ENCODE results near the gene SLC25A43.

- TF ChIP-seq CTCF (IDR thresholded peaks at IDR 0.05; ENCODE audit: insufficient read depth, low read length) (peak; percentile 20), SPI1 (IDR thresholded peaks at IDR 0.05; ENCODE audit: borderline replicate concordance, low read depth) (no peak), GABPA (IDR thresholded peaks at IDR 0.05; ENCODE audit: low read depth) (peak; percentile 54), POLR2AphosphoS5 (IDR thresholded peaks at IDR 0.05; ENCODE audit: low read depth) (0 out of 2 replicates have a peak, but pooled peaks have one; percentile 10), REST (IDR thresholded peaks at IDR 0.05; ENCODE audit: insufficient replicate concordance, low read depth) (peak; percentile 12)
These were observed 69.6 kb downstream of the SLC25A43 start for GRCh38 chrX:119468551-119469312.
